GM20431 (cell line): ENCODE measurements around the gene RASL10A.

ENCODE experiments used
- in situ Hi-C: fragments of 300-500 bp; cut with MseI, MboI; formaldehyde crosslinking; loops from one replicate; pipeline ENCODE4 v1.15.0; 2020; ENCODE audit warnings: low sequenced_read_pairs; ENCODE audit not compliant: unreplicated experiment

The RASL10A gene

GRCh38 chr22:29339381-29340235, 24.1 kb upstream of the RASL10A start:
- in situ Hi-C loops: no loop called here

- in situ Hi-C loops: no loop called here
These were observed 22.9 kb upstream of the RASL10A start for GRCh38 chr22:29338398-29338797.

- in situ Hi-C loops: no loop called here
These were observed 22.3 kb upstream of the RASL10A start for GRCh38 chr22:29337631-29338284.

- in situ Hi-C loops: no loop called here
These were observed 21.4 kb upstream of the RASL10A start for GRCh38 chr22:29336751-29337490.

- in situ Hi-C loops: no loop called here
These were observed 20.2 kb upstream of the RASL10A start for GRCh38 chr22:29335656-29336055.

- in situ Hi-C loops: no loop called here
These were observed 19.3 kb upstream of the RASL10A start for GRCh38 chr22:29334696-29335344.

- in situ Hi-C loops: no loop called here
These were observed 18.7 kb upstream of the RASL10A start for GRCh38 chr22:29334148-29334547.

GRCh38 chr22:29332886-29333496, 17.5 kb upstream of the RASL10A start:
- in situ Hi-C loops: no loop called here

GRCh38 chr22:29331658-29332300, 16.3 kb upstream of the RASL10A start:
- in situ Hi-C loops: no loop called here

- in situ Hi-C loops: no loop called here
These were observed 15.7 kb upstream of the RASL10A start for GRCh38 chr22:29331213-29331612.

GRCh38 chr22:29330753-29331152, 15.3 kb upstream of the RASL10A start:
- in situ Hi-C loops: no loop called here

- in situ Hi-C loops: no loop called here
These were observed 14.8 kb upstream of the RASL10A start for GRCh38 chr22:29330291-29330690.

GRCh38 chr22:29329581-29329980, 14.1 kb upstream of the RASL10A start:
- in situ Hi-C loops: no loop called here

- in situ Hi-C loops: no loop called here
These were observed 13.3 kb upstream of the RASL10A start for GRCh38 chr22:29328566-29329500.

- in situ Hi-C loops: no loop called here
These were observed 12.6 kb upstream of the RASL10A start for GRCh38 chr22:29328055-29328454.

GRCh38 chr22:29327089-29327764, 11.7 kb upstream of the RASL10A start:
- in situ Hi-C loops: no loop called here

GRCh38 chr22:29326481-29326880, 11.0 kb upstream of the RASL10A start:
- in situ Hi-C loops: no loop called here

- in situ Hi-C loops: no loop called here
These were observed 10.4 kb upstream of the RASL10A start for GRCh38 chr22:29325785-29326315.
